Measurements from ENCODE around the gene NLRP8. TPM values are rescaled to one million over a fixed set of nuclear protein-coding genes. Genes with fewer than 3 reads are reported as not detected.

Gene NLRP8
- total and polyA plus RNA-seq, 7 donors: not detected

GRCh38 chr19:55956431-55956830 lies 8.8 kb downstream of the NLRP8 start:
- TF ChIP-seq, protein P1, sequence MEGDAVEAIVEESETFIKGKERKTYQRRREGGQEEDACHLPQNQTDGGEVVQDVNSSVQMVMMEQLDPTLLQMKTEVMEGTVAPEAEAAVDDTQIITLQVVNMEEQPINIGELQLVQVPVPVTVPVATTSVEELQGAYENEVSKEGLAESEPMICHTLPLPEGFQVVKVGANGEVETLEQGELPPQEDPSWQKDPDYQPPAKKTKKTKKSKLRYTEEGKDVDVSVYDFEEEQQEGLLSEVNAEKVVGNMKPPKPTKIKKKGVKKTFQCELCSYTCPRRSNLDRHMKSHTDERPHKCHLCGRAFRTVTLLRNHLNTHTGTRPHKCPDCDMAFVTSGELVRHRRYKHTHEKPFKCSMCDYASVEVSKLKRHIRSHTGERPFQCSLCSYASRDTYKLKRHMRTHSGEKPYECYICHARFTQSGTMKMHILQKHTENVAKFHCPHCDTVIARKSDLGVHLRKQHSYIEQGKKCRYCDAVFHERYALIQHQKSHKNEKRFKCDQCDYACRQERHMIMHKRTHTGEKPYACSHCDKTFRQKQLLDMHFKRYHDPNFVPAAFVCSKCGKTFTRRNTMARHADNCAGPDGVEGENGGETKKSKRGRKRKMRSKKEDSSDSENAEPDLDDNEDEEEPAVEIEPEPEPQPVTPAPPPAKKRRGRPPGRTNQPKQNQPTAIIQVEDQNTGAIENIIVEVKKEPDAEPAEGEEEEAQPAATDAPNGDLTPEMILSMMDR (IDR thresholded peaks at IDR 0.05): no peak
- no peaks in the 10 kb centered on the region for H3K4me1 ChIP-seq
- H3K27ac ChIP-seq: no peak overlapping the region
- ATAC-seq (no peak), DNase-seq (no peak)
- H3K9me3 ChIP-seq: no peaks in the 10 kb centered on the region
- intact Hi-C loops (cut with DNase I): no loop called here
- 87 to 93% (median 92%) methylated on average over 7 of the region's 7 CpGs for WGBS, 3 donors
- H3K36me3 ChIP-seq (ENCODE audit: insufficient read depth in 1 of 2, low read depth in 1 of 2): no peaks in the 10 kb centered on the region
- no peaks in the 10 kb centered on the region for H3K27me3 ChIP-seq (ENCODE audit: insufficient read depth in 3 of 3, low read length in 2 of 3)
- H3K4me3 ChIP-seq: no peak overlapping the region

GRCh38 chr19:55958356-55958755 lies 10.7 kb downstream of the NLRP8 start:
- TF ChIP-seq, protein P1 (IDR thresholded peaks at IDR 0.05): no peak
- no peaks in the 10 kb centered on the region for H3K9me3 ChIP-seq
- H3K4me1 ChIP-seq: no peaks in the 10 kb centered on the region
- H3K27ac ChIP-seq: no peak overlapping the region
- H3K27me3 ChIP-seq (ENCODE audit: insufficient read depth in 3 of 3, low read length in 2 of 3): no peaks in the 10 kb centered on the region
- ATAC-seq (no peak), DNase-seq (no peak)
- no peak overlapping the region for H3K4me3 ChIP-seq
- intact Hi-C loops (cut with DNase I): no loop called here
- 65 to 75% (median 73%) methylated on average over 4 of the region's 4 CpGs for WGBS, 3 donors
- H3K36me3 ChIP-seq (ENCODE audit: insufficient read depth in 1 of 2, low read depth in 1 of 2): no peaks in the 10 kb centered on the region

GRCh38 chr19:55959996-55960675 lies 12.5 kb downstream of the NLRP8 start:
- TF ChIP-seq, protein P1 (IDR thresholded peaks at IDR 0.05): no peak
- Histone ChIP-seq H3K27ac (no peak overlapping the region), H3K27me3 (ENCODE audit: insufficient read depth in 3 of 3, low read length in 2 of 3) (no peaks in the 10 kb centered on the region), H3K4me1 (no peaks in the 10 kb centered on the region), H3K4me3 (no peak overlapping the region), H3K9me3 (no peaks in the 10 kb centered on the region), H3K36me3 (ENCODE audit: insufficient read depth in 1 of 2, low read depth in 1 of 2) (no peaks in the 10 kb centered on the region)
- 84 to 88% (median 84%) methylated on average over 6 of the region's 6 CpGs for WGBS, 3 donors
- intact Hi-C loops (cut with DNase I): no loop called here
- no peak for DNase-seq
- no peak for ATAC-seq

GRCh38 chr19:55962186-55962585 lies 14.6 kb downstream of the NLRP8 start:
- Histone ChIP-seq H3K36me3 (ENCODE audit: insufficient read depth in 1 of 2, low read depth in 1 of 2) (no peaks in the 10 kb centered on the region), H3K4me1 (no peaks in the 10 kb centered on the region), H3K27me3 (ENCODE audit: insufficient read depth in 3 of 3, low read length in 2 of 3) (no peaks in the 10 kb centered on the region), H3K9me3 (no peaks in the 10 kb centered on the region), H3K4me3 (no peak overlapping the region), H3K27ac (no peak overlapping the region)
- WGBS, 3 donors: 89 to 92% (median 90%) methylated on average over 10 of the region's 10 CpGs
- TF ChIP-seq, protein P1 (IDR thresholded peaks at IDR 0.05): no peak
- ATAC-seq: no peak
- intact Hi-C loops (cut with DNase I): no loop called here
- no peak for DNase-seq

GRCh38 chr19:55973982-55974381 lies 26.4 kb downstream of the NLRP8 start:
- Histone ChIP-seq H3K27me3 (ENCODE audit: insufficient read depth in 3 of 3, low read length in 2 of 3) (no peaks in the 10 kb centered on the region), H3K27ac (no peak overlapping the region), H3K36me3 (ENCODE audit: insufficient read depth in 1 of 2, low read depth in 1 of 2) (no peaks in the 10 kb centered on the region), H3K4me3 (no peak overlapping the region), H3K9me3 (no peaks in the 10 kb centered on the region), H3K4me1 (no peaks in the 10 kb centered on the region)
- TF ChIP-seq, protein P1 (IDR thresholded peaks at IDR 0.05): no peak
- no peak for DNase-seq
- 30 to 37% (median 32%) methylated on average over 3 of the region's 3 CpGs for WGBS, 3 donors
- intact Hi-C loops (cut with DNase I): no loop called here
- no peak for ATAC-seq
